Thyroid gland (tissue), 4 donors: ENCODE measurements around the gene TSC22D1.

ENCODE experiments used
- POLR2A ChIP-seq, 2 donors: fragments of 450-650 bp; IDR thresholded peaks; one replicate each; pipeline ENCODE4 v1.6.1; 2017; ENCODE audit warnings: antibody characterized with exemption in 2 of 2, mild to moderate bottlenecking in 2 of 2, moderate library complexity in 1 of 2
- TF ChIP-seq, protein P1 (sequence below), 6 experiments: fragments of 200-600 bp in 3 of 6; fragments of 450-650 bp in 3 of 6; sonication (generic) in 3 of 6; IDR thresholded peaks; one replicate each; pipeline ENCODE4 v1.5.1; 2016 to 2019; ENCODE audit warnings: antibody characterized with exemption in 6 of 6, mild to moderate bottlenecking in 2 of 6, inconsistent platforms in 1 of 6, moderate library complexity in 1 of 6

DNA sequence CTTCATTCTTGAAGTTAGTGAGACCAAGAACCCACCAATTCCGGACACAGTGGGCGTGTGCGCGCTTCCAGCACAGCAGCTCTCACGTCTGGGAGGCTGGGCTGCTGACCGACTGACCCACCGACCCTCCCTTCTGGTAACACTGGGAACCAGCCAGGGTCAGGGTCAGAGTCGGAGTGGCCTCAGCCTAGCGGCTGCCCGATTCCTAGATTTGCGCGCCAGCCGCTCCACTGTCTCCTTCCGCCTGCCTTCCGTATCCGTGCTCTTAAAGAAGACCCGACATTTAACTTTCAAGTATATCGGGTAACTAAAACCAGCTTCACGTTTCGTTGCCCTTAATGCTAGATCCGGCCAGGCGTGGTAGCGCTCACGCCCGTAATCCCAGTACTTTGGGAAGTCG is 161.4 kb downstream of the TSC22D1 start:
- TF ChIP-seq, protein P1, sequence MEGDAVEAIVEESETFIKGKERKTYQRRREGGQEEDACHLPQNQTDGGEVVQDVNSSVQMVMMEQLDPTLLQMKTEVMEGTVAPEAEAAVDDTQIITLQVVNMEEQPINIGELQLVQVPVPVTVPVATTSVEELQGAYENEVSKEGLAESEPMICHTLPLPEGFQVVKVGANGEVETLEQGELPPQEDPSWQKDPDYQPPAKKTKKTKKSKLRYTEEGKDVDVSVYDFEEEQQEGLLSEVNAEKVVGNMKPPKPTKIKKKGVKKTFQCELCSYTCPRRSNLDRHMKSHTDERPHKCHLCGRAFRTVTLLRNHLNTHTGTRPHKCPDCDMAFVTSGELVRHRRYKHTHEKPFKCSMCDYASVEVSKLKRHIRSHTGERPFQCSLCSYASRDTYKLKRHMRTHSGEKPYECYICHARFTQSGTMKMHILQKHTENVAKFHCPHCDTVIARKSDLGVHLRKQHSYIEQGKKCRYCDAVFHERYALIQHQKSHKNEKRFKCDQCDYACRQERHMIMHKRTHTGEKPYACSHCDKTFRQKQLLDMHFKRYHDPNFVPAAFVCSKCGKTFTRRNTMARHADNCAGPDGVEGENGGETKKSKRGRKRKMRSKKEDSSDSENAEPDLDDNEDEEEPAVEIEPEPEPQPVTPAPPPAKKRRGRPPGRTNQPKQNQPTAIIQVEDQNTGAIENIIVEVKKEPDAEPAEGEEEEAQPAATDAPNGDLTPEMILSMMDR (IDR thresholded peaks at IDR 0.05) = no peak
- no peak for TF ChIP-seq POLR2A (IDR thresholded peaks at IDR 0.05)
